Endothelial cell (in vitro differentiated cells): ENCODE data around the gene MCTP1. TPM values are rescaled to one million over a fixed set of nuclear protein-coding genes. Genes with fewer than 3 reads are reported as not detected.

Experiments used
- DNase-seq: peaks from one replicate; pipeline ENCODE4 v3.0.0; 2021; ENCODE audit warnings: low spot score
- H3K27ac Mint-ChIP-seq: one replicate; pipeline ENCODE4 v1.8.0; 2021; ENCODE audit warnings: mixed read lengths, inconsistent platforms; ENCODE audit not compliant: unreplicated experiment
- H3K27me3 Mint-ChIP-seq: one replicate; pipeline ENCODE4 v1.8.0; 2021; ENCODE audit warnings: mild to moderate bottlenecking, moderate library complexity, mixed read lengths, inconsistent platforms; ENCODE audit not compliant: unreplicated experiment
- H3K36me3 Mint-ChIP-seq: one replicate; pipeline ENCODE4 v1.8.0; 2021; ENCODE audit warnings: mild to moderate bottlenecking, low read depth, mixed read lengths, inconsistent platforms; ENCODE audit not compliant: unreplicated experiment
- H3K4me1 Mint-ChIP-seq: one replicate; pipeline ENCODE4 v1.8.0; 2021; ENCODE audit warnings: mild to moderate bottlenecking, mixed read lengths, inconsistent platforms; ENCODE audit not compliant: unreplicated experiment
- H3K4me3 Mint-ChIP-seq: one replicate; pipeline ENCODE4 v1.8.0; 2021; ENCODE audit warnings: mild to moderate bottlenecking, mixed read lengths, inconsistent platforms; ENCODE audit not compliant: unreplicated experiment
- H3K9me3 Mint-ChIP-seq: one replicate; pipeline ENCODE4 v1.8.0; 2021; ENCODE audit warnings: mixed read lengths, inconsistent platforms; ENCODE audit not compliant: unreplicated experiment
- CTCF ChIP-seq: fragments of 200-600 bp; sonication (generic); IDR thresholded peaks from one replicate; pipeline ENCODE4 v1.5.0; 2021; ENCODE audit warnings: antibody characterized with exemption; ENCODE audit not compliant: unreplicated experiment
- total RNA-seq: library from RNA; stranded (reverse); fragmentation: NEBNext Ultra II Directional; extraction: Animal tissue kit (Norgen Biotek cat#: 25700); gene quantifications from one replicate; pipeline ENCODE4 v1.2.1, GENCODE V29; 2021; ENCODE audit not compliant: unreplicated experiment

The MCTP1 gene
- total RNA-seq, 1 donor from 2014 or later: 2.2 TPM

GRCh38 chr5:94698197-94698596, 586.7 kb downstream of the MCTP1 start:
- no peak for DNase-seq
- H3K9me3 Mint-ChIP-seq: no peaks in the 10 kb centered on the region
- H3K4me3 Mint-ChIP-seq: no peak overlapping the region
- no peaks in the 10 kb centered on the region for H3K27me3 Mint-ChIP-seq
- no peaks in the 10 kb centered on the region for H3K36me3 Mint-ChIP-seq
- no peaks in the 10 kb centered on the region for H3K4me1 Mint-ChIP-seq
- no peak for TF ChIP-seq CTCF
- H3K27ac Mint-ChIP-seq: no peak overlapping the region

- no peak for DNase-seq
- TF ChIP-seq CTCF: no peak
- Mint-ChIP-seq H3K9me3 (no peaks in the 10 kb centered on the region), H3K4me3 (no peak overlapping the region), H3K4me1 (no peaks in the 10 kb centered on the region), H3K27me3 (no peaks in the 10 kb centered on the region), H3K36me3 (no peaks in the 10 kb centered on the region), H3K27ac (no peak overlapping the region)
Measured at GRCh38 chr5:94694671-94695070, 590.2 kb downstream of the MCTP1 start.

GRCh38 chr5:94693845-94694370, 591.0 kb downstream of the MCTP1 start:
- DNase-seq: no peak
- H3K9me3 Mint-ChIP-seq: no peaks in the 10 kb centered on the region
- H3K27me3 Mint-ChIP-seq: no peaks in the 10 kb centered on the region
- no peak overlapping the region for H3K27ac Mint-ChIP-seq
- no peaks in the 10 kb centered on the region for H3K36me3 Mint-ChIP-seq
- H3K4me1 Mint-ChIP-seq: no peaks in the 10 kb centered on the region
- no peak overlapping the region for H3K4me3 Mint-ChIP-seq
- no peak for TF ChIP-seq CTCF

GRCh38 chr5:94693043-94693822, 591.7 kb downstream of the MCTP1 start:
- Mint-ChIP-seq H3K9me3 (no peaks in the 10 kb centered on the region), H3K36me3 (no peaks in the 10 kb centered on the region), H3K4me3 (no peak overlapping the region), H3K4me1 (no peaks in the 10 kb centered on the region), H3K27me3 (no peaks in the 10 kb centered on the region), H3K27ac (no peak overlapping the region)
- no peak for TF ChIP-seq CTCF
- DNase-seq: no peak

GRCh38 chr5:94692581-94692980, 592.3 kb downstream of the MCTP1 start:
- H3K27me3 Mint-ChIP-seq: no peaks in the 10 kb centered on the region
- DNase-seq: no peak
- no peak overlapping the region for H3K4me3 Mint-ChIP-seq
- no peaks in the 10 kb centered on the region for H3K4me1 Mint-ChIP-seq
- TF ChIP-seq CTCF: no peak
- no peaks in the 10 kb centered on the region for H3K36me3 Mint-ChIP-seq
- peak overlapping the region; percentile 53 for H3K27ac Mint-ChIP-seq
- H3K9me3 Mint-ChIP-seq: no peaks in the 10 kb centered on the region
